Measurements from ENCODE around the gene PKD1L1. TPM values are rescaled to one million over a fixed set of nuclear protein-coding genes. Genes with fewer than 3 reads are reported as not detected.

Gene PKD1L1
- total RNA-seq, 4 donors from 2014 or later, result 0.44 to 1.1 (median 0.75) TPM

DNA sequence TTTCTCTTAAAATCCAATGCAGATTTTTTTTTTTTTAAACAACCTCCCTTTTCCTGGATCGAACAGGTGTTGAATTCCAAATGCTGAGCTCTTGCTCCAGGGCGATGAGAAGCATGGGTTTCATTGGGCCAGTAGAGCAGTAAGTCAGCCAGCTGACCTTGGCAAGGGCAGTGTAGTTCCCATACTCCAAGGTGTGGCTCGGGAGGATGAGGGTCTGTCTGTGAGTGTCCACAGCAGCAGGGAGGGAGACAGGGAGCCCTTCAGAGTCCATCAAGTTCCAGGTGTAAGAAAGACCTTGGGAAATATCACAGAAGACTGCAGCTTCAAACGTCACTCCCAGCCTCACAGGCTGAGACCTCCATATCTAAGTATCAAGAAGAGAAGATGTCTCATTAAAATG lies 50.4 kb downstream of the PKD1L1 start:
- TF ChIP-seq, protein P1, sequence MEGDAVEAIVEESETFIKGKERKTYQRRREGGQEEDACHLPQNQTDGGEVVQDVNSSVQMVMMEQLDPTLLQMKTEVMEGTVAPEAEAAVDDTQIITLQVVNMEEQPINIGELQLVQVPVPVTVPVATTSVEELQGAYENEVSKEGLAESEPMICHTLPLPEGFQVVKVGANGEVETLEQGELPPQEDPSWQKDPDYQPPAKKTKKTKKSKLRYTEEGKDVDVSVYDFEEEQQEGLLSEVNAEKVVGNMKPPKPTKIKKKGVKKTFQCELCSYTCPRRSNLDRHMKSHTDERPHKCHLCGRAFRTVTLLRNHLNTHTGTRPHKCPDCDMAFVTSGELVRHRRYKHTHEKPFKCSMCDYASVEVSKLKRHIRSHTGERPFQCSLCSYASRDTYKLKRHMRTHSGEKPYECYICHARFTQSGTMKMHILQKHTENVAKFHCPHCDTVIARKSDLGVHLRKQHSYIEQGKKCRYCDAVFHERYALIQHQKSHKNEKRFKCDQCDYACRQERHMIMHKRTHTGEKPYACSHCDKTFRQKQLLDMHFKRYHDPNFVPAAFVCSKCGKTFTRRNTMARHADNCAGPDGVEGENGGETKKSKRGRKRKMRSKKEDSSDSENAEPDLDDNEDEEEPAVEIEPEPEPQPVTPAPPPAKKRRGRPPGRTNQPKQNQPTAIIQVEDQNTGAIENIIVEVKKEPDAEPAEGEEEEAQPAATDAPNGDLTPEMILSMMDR (IDR thresholded peaks at IDR 0.05; ENCODE audit: low read depth), result no peak

- TF ChIP-seq, protein P1 (IDR thresholded peaks at IDR 0.05; ENCODE audit: low read depth), result no peak
These were observed 51.4 kb downstream of the PKD1L1 start for GRCh38 chr7:47896809-47897423.

DNA sequence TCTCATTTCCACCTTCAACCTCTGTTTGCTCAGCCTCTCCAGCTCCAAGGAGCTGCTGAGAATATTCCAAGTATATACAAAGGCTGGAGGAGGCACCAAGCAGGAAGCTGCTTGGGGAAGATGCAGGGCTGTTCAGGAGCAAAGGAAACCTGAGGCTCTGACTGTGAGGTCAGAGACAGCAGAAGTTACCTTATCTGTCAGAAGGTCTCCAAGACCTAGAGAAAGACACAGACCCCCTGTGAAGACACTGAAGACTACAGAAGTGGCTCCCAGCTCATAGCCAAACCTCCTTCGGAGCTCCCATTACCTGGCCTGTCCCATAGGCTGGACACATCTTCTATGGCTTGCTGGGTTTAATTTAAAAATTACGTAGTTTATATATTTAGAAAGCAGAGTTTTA lies 53.2 kb downstream of the PKD1L1 start:
- TF ChIP-seq, protein P1 (IDR thresholded peaks at IDR 0.05; ENCODE audit: low read depth), result no peak

DNA sequence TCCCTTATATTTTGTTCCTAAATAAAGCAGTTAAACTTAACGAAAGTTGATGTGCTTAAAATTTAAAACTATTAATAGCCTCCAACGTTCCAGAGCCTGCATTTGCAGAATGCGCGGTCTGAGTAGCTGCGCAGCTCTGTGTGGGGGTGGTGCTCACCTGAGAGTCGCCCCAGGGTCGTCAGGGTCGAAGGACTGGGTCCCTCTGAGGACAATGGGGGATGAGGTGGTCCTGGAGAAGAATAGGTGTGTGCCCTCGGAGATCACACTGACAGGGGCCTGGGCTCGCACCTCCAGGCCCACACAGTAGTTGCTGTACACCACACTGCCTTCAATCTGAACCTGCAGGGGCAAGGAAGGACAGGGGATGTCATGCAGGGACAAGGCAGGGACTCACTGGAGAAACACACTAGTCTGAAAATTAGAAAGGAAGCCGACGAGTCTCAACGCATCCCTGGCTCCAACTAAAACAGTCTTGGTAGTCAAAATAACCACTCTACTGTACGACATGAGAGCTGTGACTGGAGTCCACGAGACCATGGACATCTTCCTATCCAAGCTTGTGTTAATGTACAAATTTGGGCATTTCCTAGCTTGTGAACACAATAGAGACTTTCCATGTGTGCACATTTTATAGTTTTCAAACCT lies 54.4 kb downstream of the PKD1L1 start:
- TF ChIP-seq, protein P1 (IDR thresholded peaks at IDR 0.05; ENCODE audit: low read depth), result no peak

DNA sequence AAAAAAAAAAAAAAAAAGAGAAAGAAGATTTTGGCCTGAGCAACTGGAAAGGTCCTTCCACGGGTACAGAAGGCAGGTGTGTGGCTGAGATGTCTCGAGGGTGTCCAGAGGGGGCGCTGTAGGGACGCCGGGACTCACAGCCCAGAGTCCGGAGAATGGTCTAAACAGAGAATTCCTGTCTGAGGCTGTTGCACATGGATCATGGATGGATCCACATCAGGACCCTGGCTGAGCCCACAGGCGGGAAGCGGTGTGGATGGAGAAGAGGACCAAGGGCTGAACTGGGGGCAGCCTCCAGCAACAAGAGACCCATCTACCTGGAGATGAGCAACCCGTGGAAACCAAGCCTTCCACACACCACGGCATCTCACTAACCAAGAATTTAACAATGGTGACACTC lies 55.0 kb downstream of the PKD1L1 start:
- TF ChIP-seq, protein P1 (IDR thresholded peaks at IDR 0.05; ENCODE audit: low read depth), result no peak

DNA sequence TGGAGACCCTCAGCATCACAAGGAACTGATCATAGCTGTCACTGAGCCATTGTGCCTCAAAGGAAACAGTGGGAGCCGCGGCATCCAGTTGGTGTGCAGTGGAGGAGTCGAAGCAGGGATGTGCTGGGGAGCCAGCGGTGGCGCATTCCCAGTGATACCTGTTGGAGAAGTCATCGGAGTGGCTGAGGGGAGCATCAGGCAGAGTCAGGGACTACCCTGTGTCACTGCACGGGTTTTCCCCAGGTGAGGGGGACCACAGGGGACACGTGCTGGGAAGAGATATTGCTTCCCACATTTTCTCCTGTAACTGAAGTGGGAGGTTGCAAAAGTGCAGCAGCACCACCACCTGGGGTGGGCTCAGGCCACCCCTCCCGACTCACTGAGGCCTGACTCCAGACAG lies 57.7 kb downstream of the PKD1L1 start:
- TF ChIP-seq, protein P1 (IDR thresholded peaks at IDR 0.05; ENCODE audit: low read depth), result no peak

DNA sequence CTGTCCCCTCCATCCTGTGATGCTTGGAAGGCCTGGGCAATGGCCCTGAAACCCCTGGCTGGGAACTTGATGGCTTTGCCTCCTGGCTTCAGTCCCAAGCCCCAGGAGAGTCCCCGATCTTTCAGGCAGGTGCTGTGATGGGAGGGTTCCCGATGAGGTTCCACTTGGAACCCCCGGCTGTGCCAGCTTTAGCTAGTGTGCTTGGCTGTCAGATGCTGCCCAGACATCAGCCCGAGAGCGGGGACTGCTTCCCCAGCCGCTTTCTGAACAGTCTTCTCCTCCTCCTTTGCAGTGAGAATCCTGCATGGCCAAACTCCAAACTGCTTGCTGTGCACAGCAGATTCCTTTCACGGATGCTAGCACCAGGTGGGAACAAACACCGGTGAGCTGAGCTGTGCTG lies 58.1 kb downstream of the PKD1L1 start:
- TF ChIP-seq, protein P1 (IDR thresholded peaks at IDR 0.05; ENCODE audit: low read depth), result no peak

All from subcutaneous adipose tissue (tissue), 4 donors.